HG02884 (cell line): ENCODE results near the gene PRKCA.
A peak's percentile ranks its signal among the peaks of the same experiment; 100 is the strongest.
"Not testable (repeated sequence)": the region's sequence is repeated elsewhere in the genome, so short reads cannot be mapped to it uniquely, and the experiment has no call there.

Source experiments
- ATAC-seq: cut with Tn5 transposase; IDR thresholded peaks from one replicate; pipeline ENCODE4 v1.9.1; 2021; ENCODE audit warnings: mild to moderate bottlenecking, moderate library complexity; ENCODE audit not compliant: unreplicated experiment

The PRKCA gene

DNA sequence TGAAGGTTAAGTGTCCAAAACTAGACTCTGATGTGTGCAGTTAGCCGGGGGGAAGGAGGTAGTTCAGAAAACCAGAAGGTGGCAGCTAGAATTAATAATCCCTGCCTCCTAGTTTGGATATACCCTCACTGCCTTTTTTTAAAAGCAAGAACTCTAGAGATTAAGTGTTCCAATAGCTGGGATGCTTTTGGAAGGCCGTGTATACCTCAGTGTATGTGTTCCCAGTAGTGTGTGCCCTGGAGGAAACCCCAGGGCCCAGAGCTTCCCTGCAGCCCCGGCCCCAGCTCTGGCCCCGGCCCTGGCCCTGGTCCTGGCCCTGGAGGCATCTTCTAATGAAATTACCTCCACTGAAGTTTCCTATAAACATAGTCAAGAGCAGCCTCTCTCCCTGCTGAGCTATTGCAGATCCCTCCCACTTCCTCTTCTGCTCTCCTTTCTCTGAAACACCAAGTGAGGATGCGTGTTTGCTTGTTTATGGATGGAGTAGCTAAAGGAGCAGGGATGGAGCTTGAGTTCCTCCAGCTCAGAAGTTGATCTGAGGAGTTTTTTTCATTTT is 130.7 kb downstream of the PRKCA start:
- ATAC-seq = no peak

DNA sequence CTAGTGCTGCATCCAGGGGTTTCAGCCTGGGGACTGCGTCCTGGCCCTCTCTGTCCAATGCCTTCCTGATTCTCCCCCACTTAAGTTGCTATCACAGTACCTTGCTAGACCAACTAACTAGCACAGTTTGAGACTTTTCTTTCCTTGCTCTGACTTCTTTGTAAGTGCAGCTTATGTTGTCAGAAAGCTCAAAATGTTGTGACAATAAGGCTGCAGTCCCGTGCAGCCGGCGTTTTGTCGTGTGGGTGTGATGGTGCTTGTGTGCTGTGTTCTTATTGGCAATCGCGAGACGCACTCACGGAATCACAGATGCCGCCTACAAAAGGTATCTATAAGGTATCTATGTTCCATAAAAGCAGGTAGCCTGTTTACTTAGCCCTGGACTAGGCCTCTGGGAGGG is 132.8 kb downstream of the PRKCA start:
- ATAC-seq = no peak

DNA sequence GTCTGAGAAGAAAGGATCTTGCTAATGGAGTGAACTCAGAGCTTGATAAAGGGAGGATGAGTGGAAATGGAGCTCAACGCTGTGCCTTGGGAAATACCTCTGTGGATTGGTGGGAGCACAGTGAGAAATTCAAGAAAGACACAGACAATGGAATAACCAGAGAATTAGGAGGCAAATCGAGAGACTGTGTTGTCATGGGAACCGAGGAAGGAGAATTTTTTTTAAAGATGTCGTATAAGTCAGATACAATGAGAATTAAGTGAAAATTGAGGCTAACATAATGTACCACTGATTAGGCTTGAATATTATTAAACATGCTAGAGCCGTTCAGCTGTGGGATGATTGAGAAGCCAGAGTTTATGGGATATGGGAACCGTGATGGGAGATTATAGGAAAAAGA is 134.2 kb downstream of the PRKCA start:
- no peak for ATAC-seq

DNA sequence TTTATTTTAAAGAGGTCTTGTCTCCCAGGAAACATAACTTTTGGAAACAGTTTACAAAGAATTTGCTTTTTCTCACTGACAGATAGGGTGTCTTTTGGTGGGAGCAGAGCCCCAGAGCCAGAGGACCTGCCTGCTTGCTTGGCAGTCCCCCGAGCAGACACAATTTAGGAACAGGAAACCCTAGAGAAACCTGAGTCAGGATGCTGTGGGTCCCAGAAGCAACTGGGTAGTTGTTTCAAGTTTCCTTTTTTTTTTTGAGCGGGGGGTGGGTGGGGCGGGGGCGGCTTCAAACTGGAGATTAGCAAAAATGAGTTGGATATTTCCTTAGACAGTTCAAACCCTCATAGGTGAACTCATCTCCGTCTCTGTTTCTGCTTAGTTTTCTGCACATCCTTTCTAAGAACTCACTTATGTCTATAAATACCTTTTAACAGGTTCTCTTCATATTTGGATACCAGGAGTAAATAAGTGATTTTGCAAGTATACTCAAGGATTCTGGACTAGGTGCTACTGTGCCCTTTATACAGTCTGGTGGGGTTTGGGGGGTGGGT is 135.1 kb downstream of the PRKCA start:
- ATAC-seq = no peak

DNA sequence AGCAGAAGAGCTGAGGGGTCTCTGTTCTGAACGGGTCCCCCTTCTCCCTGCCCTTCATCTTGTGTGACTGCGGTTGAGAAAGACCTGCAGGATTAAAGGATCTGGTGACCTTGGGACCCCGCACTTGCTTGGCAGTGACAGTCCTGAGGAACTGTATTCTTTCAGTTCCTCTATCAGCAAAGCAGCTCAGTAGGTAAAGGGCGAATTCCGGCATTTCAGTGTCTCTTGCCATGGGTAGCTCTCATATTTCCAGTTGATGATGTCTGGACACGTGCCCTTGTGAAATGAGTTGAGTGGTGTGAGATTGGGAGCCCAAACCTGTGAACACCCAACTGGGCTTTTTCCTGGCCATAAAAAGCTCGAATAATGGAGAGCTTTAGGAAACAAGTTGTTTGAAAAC is 135.7 kb downstream of the PRKCA start:
- ATAC-seq = no peak

DNA sequence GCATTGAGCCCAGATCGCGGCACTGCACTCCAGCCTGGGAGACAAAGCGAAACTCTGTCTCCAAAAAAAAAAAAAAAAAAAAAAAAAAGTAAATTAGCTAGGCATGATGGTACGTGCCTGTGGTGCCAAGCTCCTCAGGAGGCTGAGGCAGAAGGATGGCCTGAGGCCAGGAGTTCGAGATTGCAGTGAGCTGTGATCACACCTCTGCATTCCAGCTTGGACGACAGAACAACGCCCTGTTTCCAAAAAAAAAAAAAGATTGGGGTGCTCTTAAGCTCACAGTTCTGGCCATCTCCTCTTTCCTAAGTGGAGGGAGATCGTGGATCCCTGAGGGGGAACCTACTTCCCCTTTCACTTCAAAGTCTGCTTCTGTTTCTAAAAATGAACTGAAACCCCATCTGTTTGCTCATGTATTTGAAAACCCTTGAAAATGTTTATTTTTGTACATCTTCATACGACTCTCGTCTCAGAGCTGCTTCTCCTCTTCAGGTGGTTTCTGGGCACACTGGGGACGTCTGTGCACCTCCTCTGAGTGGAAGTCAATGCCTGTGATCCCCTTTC is 138.8 kb downstream of the PRKCA start:
- peak; percentile 86 for ATAC-seq

DNA sequence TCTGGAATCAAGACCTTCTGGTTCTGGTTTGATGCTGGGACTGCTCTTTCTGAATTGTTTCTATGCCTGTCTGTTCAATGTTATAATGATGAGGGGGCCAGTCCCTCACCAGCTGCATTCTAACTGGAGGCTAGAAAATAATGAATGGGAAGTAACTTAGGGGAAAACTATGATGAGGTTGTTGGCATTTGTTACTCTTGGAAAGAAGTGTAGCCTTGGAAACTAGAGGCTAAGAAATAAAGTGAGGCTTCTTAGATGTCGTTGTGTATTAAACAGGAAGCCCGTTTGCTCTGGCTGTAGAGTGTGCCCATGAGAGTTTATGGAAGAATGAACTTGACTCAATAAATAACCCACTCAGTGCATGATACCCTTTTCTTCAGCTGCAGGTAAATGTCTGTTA is 140.8 kb downstream of the PRKCA start:
- no peak for ATAC-seq

DNA sequence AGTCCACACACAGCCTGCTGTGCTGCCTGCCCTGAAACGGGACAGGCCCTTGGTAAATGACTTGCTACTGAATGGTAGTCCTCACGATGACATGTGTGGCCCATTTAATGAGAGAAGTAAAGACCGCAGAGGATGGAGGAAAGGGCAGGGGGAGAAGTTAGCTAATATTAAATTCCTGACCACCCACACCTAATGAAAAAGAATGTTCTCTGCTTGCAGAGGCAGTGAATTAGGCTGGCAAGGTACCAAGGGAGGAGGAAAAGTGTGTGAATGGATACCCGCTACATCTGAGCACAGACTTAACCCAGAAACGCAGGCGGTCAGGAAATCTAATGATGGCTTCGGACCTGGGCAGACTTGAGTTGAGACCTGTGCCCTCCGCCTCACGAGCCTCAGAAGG is 141.2 kb downstream of the PRKCA start:
- ATAC-seq = no peak

DNA sequence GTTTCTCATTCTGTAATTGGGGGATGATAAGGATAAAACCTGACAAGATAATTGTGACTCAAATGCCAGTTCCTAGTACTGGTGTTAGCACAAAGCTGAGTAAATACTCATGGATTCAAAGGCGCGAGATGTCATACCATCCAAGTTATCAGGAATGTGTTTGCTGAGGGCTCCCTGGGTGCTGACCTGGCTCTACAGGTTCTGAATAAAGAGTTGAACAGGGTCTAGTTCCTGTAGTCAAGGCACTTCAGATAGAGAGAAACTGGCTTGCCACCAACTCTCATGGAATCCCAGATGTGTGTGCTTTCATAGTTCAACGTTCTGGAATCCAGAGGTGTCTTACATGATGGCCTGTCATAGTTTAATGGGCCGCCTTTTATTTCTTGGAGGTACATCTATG is 141.6 kb downstream of the PRKCA start:
- ATAC-seq = no peak

DNA sequence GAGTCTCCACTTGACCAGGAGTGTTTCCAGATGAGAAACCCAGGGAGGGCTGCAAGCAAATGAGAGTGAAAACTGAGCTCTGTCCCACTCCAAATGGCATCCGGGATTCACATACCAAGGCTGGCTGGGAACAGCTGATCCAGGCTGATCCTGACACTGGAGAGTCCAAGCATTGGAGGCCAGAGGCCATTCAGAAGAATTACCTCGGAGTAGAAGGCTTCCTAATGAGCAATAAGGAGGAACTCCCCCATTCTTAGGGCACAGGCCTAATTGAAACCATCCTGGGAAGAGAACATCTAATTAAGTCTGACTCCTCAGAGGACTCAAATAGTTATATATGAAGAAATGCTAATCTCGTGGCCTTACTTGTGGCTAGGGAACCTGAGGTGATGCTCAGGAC is 142.8 kb downstream of the PRKCA start:
- ATAC-seq = no peak

DNA sequence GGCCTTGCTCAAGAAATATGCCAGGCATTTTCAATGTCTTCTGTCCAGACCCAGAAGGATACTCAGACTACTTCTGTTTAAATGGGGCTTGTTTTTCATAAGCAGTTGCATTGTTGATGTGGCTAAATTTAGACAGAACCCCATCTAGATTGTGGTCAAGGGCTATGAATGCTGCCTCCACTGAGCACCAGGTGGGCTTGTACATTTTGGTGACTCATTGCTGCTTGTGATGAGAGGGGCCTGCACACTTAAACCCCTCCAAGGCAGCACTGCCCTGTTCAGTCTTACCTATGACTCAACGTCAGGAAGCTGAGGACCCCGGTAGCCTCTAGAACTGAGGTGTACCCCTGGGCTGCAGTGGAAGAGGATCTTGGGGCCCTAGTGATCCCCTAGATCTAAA is 144.0 kb downstream of the PRKCA start:
- no peak for ATAC-seq

DNA sequence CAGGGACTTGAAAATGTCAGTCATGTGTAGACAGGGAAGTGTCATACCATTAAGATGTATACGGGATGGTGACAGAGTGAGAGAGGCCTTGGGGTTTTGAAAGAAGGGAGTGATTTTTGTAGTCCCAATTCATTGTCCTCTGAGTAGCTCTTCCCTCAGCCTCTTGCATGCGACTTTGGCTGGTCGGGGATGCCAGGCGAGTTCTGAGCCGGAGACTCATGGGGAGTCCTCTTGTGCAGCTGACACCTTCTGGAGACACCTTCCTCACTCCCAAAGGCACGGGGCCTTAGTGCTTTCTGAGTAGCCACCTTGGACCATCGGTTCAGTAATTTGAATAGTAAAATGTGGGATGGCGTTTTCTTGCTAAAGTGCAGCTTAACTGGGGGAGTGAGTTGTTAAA is 144.7 kb downstream of the PRKCA start:
- no peak for ATAC-seq

DNA sequence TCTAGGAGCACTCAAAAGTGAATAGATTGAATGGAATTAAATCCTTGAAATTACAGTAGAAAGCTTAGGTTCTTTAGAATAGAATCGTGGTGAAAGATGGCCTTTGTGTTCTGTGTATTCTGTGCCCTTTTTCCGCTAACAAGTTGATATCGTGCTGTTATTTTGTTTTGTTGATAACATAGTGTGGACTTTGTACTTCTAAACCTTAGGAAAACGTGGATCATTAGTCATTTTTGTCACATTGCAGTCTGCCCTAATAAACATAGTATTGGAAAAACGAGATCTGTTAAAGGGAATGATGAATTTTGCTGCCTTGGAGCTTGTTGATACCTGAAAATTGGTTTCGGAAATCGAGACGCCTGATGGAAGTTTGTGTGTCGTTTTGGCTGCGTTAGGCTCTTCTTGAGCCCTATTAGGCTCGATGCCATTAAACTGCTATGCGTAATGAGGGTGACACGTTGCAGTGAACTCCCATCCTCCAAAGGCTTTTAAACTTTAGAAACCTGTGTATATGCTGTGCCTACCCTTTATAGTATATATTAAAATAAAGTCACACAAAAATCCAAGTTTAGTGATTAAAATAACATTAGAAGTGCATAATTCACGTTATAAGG is 145.7 kb downstream of the PRKCA start:
- no peak for ATAC-seq

DNA sequence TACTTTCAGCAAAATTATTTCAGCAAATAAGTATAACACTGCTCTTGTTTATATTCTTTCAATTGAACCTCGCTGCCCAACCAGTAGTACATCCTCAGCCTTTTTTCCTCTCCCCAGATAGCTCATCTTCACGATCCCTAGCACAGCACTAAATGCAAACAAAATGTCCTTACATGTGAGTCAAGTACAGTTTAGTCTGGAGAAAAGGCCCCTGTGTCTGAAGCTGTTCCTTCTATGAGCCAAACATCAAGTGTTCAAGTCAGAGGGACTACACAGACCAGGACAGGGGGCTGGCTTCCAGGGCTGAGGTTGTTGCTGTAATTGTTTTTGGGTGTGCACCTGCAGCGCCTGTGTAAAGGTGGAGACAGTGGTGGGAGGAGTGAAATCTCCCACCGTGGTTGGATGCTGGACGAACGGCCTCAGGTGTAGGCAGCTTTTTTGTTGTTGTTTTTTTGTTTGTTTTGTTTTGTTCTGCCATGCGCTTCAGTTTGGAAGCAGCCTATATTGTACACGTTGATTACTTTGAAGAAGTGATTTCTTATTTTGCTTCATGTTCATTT is 147.1 kb downstream of the PRKCA start:
- ATAC-seq = no peak

DNA sequence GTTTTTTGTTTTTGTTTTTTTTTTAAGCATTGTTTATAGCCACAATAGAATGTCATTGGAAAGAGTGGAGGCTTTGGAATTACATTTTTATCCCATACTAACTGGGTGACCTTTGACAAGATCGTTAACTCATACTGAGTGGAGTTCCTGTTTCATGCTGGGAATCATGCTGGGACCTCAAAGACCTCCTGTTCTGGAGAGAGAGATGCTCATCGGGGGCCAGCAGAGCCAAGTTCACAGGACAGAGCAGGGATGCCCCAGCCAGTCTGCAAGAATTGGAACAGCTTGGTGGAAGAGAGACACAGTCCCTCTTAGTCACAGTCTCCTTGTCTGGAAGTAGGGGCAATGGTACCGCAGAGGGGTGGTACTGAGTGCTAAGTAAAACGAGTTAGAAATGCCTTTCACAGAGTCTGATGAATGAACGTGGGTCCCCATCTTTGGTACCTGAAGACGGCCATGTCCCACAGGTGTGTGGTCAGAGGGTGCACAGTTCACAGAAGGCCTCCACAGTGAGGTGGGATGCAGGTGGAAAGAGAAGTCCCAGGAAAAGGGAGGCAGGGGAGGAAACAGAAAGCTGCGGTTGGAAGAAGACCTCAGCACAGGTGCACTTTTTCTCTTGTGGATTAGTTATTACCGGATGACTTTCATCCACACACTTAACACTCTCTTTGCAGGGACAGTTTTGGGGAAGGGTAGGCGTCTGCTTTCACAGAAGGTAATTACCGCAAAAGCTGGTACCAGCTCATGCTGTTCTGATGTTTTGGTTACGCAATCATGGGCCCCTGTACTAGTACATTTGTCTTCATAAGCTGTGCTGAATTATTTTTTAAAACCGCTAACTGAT is 147.8 kb downstream of the PRKCA start:
- ATAC-seq = no peak

DNA sequence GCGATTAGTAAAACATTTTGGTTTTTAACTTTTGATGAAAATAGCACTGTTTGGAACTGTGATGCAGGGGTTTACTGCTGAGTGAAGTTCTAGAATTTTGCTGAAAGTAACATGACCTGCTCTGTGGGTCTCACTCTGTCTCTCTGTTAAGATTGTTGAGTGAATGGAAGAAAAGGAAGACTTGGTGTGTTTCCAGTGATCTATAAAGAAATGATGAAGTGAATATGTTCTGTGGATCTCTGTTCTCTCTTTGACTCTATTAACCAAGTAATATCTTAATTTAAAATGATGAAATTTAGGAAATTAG is 148.4 kb downstream of the PRKCA start:
- ATAC-seq = no peak

DNA sequence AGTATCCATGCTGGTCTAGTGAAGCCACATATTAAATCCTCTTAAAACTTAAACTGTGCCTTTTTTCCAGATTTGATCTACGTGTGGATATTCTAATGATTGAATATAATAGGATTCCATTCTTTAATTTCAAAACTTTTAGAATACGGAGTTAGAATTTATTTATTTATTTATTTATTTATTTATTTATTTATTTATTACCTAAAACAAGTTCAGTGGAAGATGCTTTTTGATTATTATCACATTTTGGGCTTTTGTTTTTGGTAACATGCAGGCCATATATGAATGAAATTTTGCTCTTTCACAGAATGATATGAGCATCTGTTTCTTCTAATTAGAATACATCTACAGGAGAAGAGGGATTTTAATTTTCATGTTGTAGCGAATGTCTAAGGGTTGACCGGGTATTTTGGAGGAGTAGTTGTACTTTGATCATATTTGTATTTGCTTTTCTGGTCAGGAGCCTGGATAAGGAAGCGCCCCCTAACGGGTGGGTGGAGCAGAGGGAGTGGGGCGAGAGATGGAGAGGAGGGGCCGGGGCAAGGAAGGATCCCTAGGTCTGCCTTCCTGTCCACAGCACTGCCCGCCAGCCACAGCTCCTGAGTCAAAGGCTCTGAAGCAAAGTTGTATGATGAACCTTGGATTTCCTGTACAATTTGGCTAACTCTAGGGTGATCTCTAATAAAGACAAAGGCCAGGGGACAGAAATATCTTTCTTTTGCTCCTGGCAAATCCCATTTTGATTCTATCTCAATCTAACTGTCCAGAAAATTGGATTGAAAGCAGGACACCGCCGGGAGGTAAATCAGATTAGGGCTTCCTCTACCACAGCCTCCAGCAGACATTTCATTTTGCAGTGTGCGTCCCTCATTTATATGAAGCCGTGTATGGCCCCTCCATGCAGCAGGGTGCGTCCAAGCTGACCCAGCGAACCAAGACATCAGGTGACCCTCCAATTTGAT is 149.1 kb downstream of the PRKCA start:
- no peak for ATAC-seq

DNA sequence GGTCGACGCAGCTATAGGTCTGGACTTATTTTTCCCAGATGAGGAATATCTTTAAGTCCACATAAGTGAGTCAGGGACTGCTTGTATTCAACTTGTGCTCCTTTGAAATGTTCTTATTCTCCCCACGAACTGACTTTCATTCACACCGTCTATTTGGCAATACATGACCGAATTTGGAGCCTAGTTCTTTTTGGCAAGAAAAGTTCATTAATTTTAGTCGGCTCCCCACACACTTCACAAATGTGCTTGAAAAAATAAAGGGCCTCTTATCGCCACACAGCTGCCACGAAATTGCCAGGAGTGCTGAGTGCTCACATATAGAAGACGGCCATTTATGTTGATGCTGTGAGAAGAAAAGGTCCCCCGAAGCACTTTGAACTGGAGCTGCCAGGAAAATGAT is 152.6 kb downstream of the PRKCA start:
- ATAC-seq = no peak

DNA sequence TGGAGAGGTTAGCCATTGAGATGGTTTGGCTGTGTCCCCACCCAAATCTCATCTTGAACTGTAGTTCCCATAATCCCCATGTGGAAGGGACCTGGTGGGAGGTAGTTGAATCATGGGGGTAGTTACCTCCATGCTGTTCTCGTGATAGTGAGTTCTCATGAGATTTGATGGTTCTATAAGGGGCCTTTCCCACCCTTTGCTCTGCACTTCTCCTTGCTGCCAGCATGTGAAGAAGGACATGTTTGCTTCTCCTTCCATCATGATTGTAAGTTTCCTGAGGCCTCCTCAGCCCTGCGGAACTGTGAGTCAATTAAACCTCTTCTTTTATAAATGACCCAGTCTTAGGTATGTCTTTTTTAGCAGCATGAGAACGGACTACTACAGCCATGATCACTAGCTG is 155.1 kb downstream of the PRKCA start:
- ATAC-seq = not testable (repeated sequence)

DNA sequence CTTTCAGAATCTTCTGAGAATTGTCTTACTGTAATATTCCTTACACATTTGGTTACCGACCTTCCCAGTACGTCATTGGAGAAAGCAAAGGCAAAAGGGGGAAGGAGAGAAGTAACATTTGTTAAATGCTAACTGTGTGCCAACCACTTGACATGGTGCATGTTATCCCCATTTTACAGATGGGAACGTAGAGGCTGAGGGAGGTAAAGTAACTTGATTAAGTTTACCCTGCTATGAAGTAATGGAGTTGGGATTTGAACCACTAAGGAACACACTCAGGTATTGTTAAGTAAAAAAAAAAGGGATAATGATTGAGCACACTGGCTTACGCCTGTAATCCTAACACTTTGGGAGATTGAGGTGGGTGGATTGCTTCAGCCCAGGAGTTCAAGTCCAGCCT is 156.4 kb downstream of the PRKCA start:
- ATAC-seq = no peak
